ENCODE results near the gene SUMO4. TPM values are rescaled to one million over a fixed set of nuclear protein-coding genes. Genes with fewer than 3 reads are reported as not detected.

Gene SUMO4
- total and polyA plus RNA-seq, 2 donors (not counting 1 experiment from before 2014, with no cell fraction given) = 0.18 to 11.5 TPM

GRCh38 chr6:149389509-149390297, 10.4 kb upstream of the SUMO4 start:
- peaks cover 23% of the 10 kb centered on the region for H4K20me1 ChIP-seq (ENCODE audit: control insufficient read depth, insufficient read depth, low read length, poor library complexity, severe bottlenecking)
- H3K27me3 ChIP-seq (replicated peaks in 1 of 4; ENCODE audit: control extremely low read depth in 1 of 4, control insufficient read depth in 3 of 4, insufficient read depth in 4 of 4, low read length in 3 of 4) = no peaks in the 10 kb centered on the region
- DNase-seq = no peak
- POLR2A ChIA-PET = no interaction called here
- no peak overlapping the region for H2AFZ ChIP-seq (ENCODE audit: insufficient read depth, low read depth, low read length, poor library complexity, severe bottlenecking)
- intact Hi-C loops (cut with micrococcal nuclease) = loop anchor here (5.0 kb wide), 1 partner anchor 37 kb away; no protein-coding TSS in a partner anchor
- no peak overlapping the region for H3K4me3 ChIP-seq (ENCODE audit: control extremely low read depth in 1 of 5, extremely low read depth in 1 of 5, insufficient read depth in 1 of 5, low read depth in 2 of 5, low read length in 4 of 5)
- no CpG with 5 or more reads among the region's 3 CpGs for WGBS (ENCODE audit: insufficient coverage)
- CTCF ChIA-PET = interaction anchor here (1.1 to 1.4 kb wide), 2 partner anchors 42 to 361 kb away, joined by 3 to 4 read pairs; no protein-coding TSS in a partner anchor
- H3K9ac ChIP-seq (ENCODE audit: low read length) = no peak overlapping the region
- H3K27me3 Mint-ChIP-seq = no peaks in the 10 kb centered on the region
- TF ChIP-seq EZH2 (IDR thresholded peaks at IDR 0.05; ENCODE audit: borderline replicate concordance, insufficient read depth, low read depth, low read length, poor library complexity, severe bottlenecking) (no peak), CTCF (IDR thresholded peaks at IDR 0.05) (no peak)
- no peak overlapping the region for H3K27ac Mint-ChIP-seq
- peaks cover 52% of the 10 kb centered on the region for H3K79me2 ChIP-seq (ENCODE audit: control insufficient read depth, insufficient read depth, low read length)
- H3K9me3 Mint-ChIP-seq (ENCODE audit: insufficient read depth) = peaks cover 5% of the 10 kb centered on the region
- H3K4me2 ChIP-seq (replicated peaks; ENCODE audit: low read depth, low read length, poor library complexity, severe bottlenecking) = no peak overlapping the region
- peaks cover 6 to 8% of the 10 kb centered on the region in 2 experiments for H3K36me3 ChIP-seq (replicated peaks in 1 of 2; ENCODE audit: control extremely low read depth in 1 of 2, control insufficient read depth in 1 of 2, extremely low read depth in 1 of 2, insufficient read depth in 2 of 2, low read length in 1 of 2)
- H3K4me1 Mint-ChIP-seq = peaks cover 6% of the 10 kb centered on the region
- ATAC-seq (ENCODE audit: low read depth) = no peak
- H3K4me1 ChIP-seq (ENCODE audit: control insufficient read depth in 2 of 2, insufficient read depth in 2 of 2, low read length in 2 of 2) = no peaks in the 10 kb centered on the region
- no peak overlapping the region for H3K4me3 Mint-ChIP-seq
- H3K27ac ChIP-seq (ENCODE audit: low read length in 2 of 2) = no peak overlapping the region
- peaks cover 0 to 3% (median 3%) of the 10 kb centered on the region in 3 donors for H3K9me3 ChIP-seq (ENCODE audit: control extremely low read depth in 1 of 3, control insufficient read depth in 2 of 3, insufficient read depth in 1 of 3, low read length in 2 of 3)

GRCh38 chr6:149392093-149392492, 8.0 kb upstream of the SUMO4 start:
- Histone ChIP-seq H3K79me2 (ENCODE audit: control insufficient read depth, insufficient read depth, low read length) (peaks cover 38% of the 10 kb centered on the region), H3K27ac (ENCODE audit: low read length in 2 of 2) (no peak overlapping the region), H3K4me1 (ENCODE audit: control insufficient read depth in 2 of 2, insufficient read depth in 2 of 2, low read length in 2 of 2) (no peaks in the 10 kb centered on the region), H4K20me1 (ENCODE audit: control insufficient read depth, insufficient read depth, low read length, poor library complexity, severe bottlenecking) (peaks cover 26% of the 10 kb centered on the region), H3K4me3 (ENCODE audit: control extremely low read depth in 1 of 5, extremely low read depth in 1 of 5, insufficient read depth in 1 of 5, low read depth in 2 of 5, low read length in 4 of 5) (no peak overlapping the region), H3K27me3 (replicated peaks in 1 of 4; ENCODE audit: control extremely low read depth in 1 of 4, control insufficient read depth in 3 of 4, insufficient read depth in 4 of 4, low read length in 3 of 4) (no peaks in the 10 kb centered on the region), H3K9me3 (ENCODE audit: control extremely low read depth in 1 of 3, control insufficient read depth in 2 of 3, insufficient read depth in 1 of 3, low read length in 2 of 3) (peaks cover 0 to 1% (median 0%) of the 10 kb centered on the region in 3 donors), H3K4me2 (replicated peaks; ENCODE audit: low read depth, low read length, poor library complexity, severe bottlenecking) (no peak overlapping the region), H3K36me3 (replicated peaks in 1 of 2; ENCODE audit: control extremely low read depth in 1 of 2, control insufficient read depth in 1 of 2, extremely low read depth in 1 of 2, insufficient read depth in 2 of 2, low read length in 1 of 2) (peaks cover 0 to 3% of the 10 kb centered on the region in 2 experiments), H2AFZ (ENCODE audit: insufficient read depth, low read depth, low read length, poor library complexity, severe bottlenecking) (no peak overlapping the region), H3K9ac (ENCODE audit: low read length) (no peak overlapping the region)
- TF ChIP-seq CTCF (IDR thresholded peaks at IDR 0.05) = no peak
- H3K27ac Mint-ChIP-seq = no peak overlapping the region
- ATAC-seq (ENCODE audit: low read depth) (no peak), DNase-seq (no peak)
- ChIA-PET CTCF (interaction anchor here (0.8 to 1.5 kb wide), 2 partner anchors 202 to 364 kb away, joined by 3 to 4 read pairs; no protein-coding TSS in a partner anchor), POLR2A (no interaction called here)
- peaks cover 8% of the 10 kb centered on the region for H3K4me1 Mint-ChIP-seq
- intact Hi-C loops (cut with micrococcal nuclease) = no loop called here
- WGBS (ENCODE audit: insufficient coverage) = 100% methylated on average over 1 of the region's 6 CpGs
- H3K27me3 Mint-ChIP-seq = no peaks in the 10 kb centered on the region
- no peak overlapping the region for H3K4me3 Mint-ChIP-seq
- peaks cover 2% of the 10 kb centered on the region for H3K9me3 Mint-ChIP-seq (ENCODE audit: insufficient read depth)
